Measurements from ENCODE around the gene EPHA6.

The EPHA6 gene

GRCh38 chr3:97692831-97693230 is 878.4 kb downstream of the EPHA6 start:
- no peak for DNase-seq (ENCODE audit: low read depth, low spot score)

- no peak for DNase-seq (ENCODE audit: low read depth, low spot score)
Observed at GRCh38 chr3:97694876-97695275, 880.5 kb downstream of the EPHA6 start.

- no peak for DNase-seq (ENCODE audit: low read depth, low spot score)
Observed at GRCh38 chr3:97698691-97699090, 884.3 kb downstream of the EPHA6 start.

- DNase-seq (ENCODE audit: low read depth, low spot score), result no peak
Observed at GRCh38 chr3:97699889-97700288, 885.5 kb downstream of the EPHA6 start.

GRCh38 chr3:97705764-97706163 is 891.4 kb downstream of the EPHA6 start:
- no peak for DNase-seq (ENCODE audit: low read depth, low spot score)

GRCh38 chr3:97706226-97706625 is 891.8 kb downstream of the EPHA6 start:
- DNase-seq (ENCODE audit: low read depth, low spot score), result no peak

- DNase-seq (ENCODE audit: low read depth, low spot score), result no peak
Observed at GRCh38 chr3:97711654-97712053, 897.3 kb downstream of the EPHA6 start.

GRCh38 chr3:97712919-97713318 is 898.5 kb downstream of the EPHA6 start:
- no peak for DNase-seq (ENCODE audit: low read depth, low spot score)

GRCh38 chr3:97713634-97714033 is 899.2 kb downstream of the EPHA6 start:
- no peak for DNase-seq (ENCODE audit: low read depth, low spot score)

- DNase-seq (ENCODE audit: low read depth, low spot score), result peak; percentile 39
Observed at GRCh38 chr3:97719156-97719821, 904.9 kb downstream of the EPHA6 start.

- no peak for DNase-seq (ENCODE audit: low read depth, low spot score)
Observed at GRCh38 chr3:97720417-97720816, 906.0 kb downstream of the EPHA6 start.

GRCh38 chr3:97721446-97721845 is 907.1 kb downstream of the EPHA6 start:
- no peak for DNase-seq (ENCODE audit: low read depth, low spot score)

- no peak for DNase-seq (ENCODE audit: low read depth, low spot score)
Observed at GRCh38 chr3:97736928-97737327, 922.5 kb downstream of the EPHA6 start.

- DNase-seq (ENCODE audit: low read depth, low spot score), result no peak
Observed at GRCh38 chr3:97738761-97739160, 924.4 kb downstream of the EPHA6 start.

GRCh38 chr3:97742036-97742435 is 927.6 kb downstream of the EPHA6 start:
- no peak for DNase-seq (ENCODE audit: low read depth, low spot score)

GRCh38 chr3:97744289-97744688 is 929.9 kb downstream of the EPHA6 start:
- no peak for DNase-seq (ENCODE audit: low read depth, low spot score)

GRCh38 chr3:97763586-97764406 is 949.4 kb downstream of the EPHA6 start:
- no peak for DNase-seq (ENCODE audit: low read depth, low spot score)

GRCh38 chr3:97764407-97765238 is 950.2 kb downstream of the EPHA6 start, which contains the start of gene ARL6:
Gene ARL6, plus strand, starts transcription at chr3:97764758. Its CDS starts 3,350 bp downstream, at chr3:97768108.
- DNase-seq (ENCODE audit: low read depth, low spot score), result peak; percentile 49

- no peak for DNase-seq (ENCODE audit: low read depth, low spot score)
Observed at GRCh38 chr3:97765336-97765735, 950.9 kb downstream of the EPHA6 start.

GRCh38 chr3:97772926-97773325 is 958.5 kb downstream of the EPHA6 start:
- no peak for DNase-seq (ENCODE audit: low read depth, low spot score)

GRCh38 chr3:97778152-97778551 is 963.8 kb downstream of the EPHA6 start:
- DNase-seq (ENCODE audit: low read depth, low spot score), result no peak

GRCh38 chr3:97793420-97794019 is 979.1 kb downstream of the EPHA6 start:
- DNase-seq (ENCODE audit: low read depth, low spot score), result no peak
